OCI-LY7 (cell line): ENCODE data around the gene AOAH. TPM values are rescaled to one million over a fixed set of nuclear protein-coding genes. Genes with fewer than 3 reads are reported as not detected.

ENCODE experiments used
- BruUV-seq: library from RNA; stranded (reverse); fragments of 400-500 nt; replicated peaks from 2 replicates; lab custom pipeline; 2021; lab: Mats Ljungman, UMichigan
- CTCF ChIA-PET: fragments of 300-600 bp; sonication (Branson Sonifier 250); formaldehyde crosslinking; loops from one replicate; lab custom pipeline; 2022; ENCODE audit warnings: antibody characterized with exemption; ENCODE audit not compliant: unreplicated experiment; lab: Charles Lee
- POLR2A ChIA-PET: fragments of 300-600 bp; sonication (Branson Sonifier 250); formaldehyde crosslinking; loops from one replicate; lab custom pipeline; 2022; ENCODE audit warnings: antibody characterized with exemption; lab: Charles Lee
- DNase-seq: peaks from one replicate; pipeline ENCODE4 v3.0.0-alpha.2; 2015; ENCODE audit warnings: low spot score
- H2AFZ ChIP-seq: fragments of 200-600 bp; sonication (generic), shearing (Covaris generic); 2 replicates; pipeline ENCODE4 v1.6.1; 2014; ENCODE audit warnings: mild to moderate bottlenecking, antibody characterized with exemption, low read length, moderate library complexity
- H3K27ac ChIP-seq: fragments of 200-600 bp; sonication (generic); 2 replicates; pipeline ENCODE4 v1.5.1; 2014; ENCODE audit warnings: mixed run types, low read depth, mild to moderate bottlenecking, moderate library complexity, low read length, inconsistent platforms; ENCODE audit not compliant: poor library complexity, severe bottlenecking
- H3K36me3 ChIP-seq: fragments of 200-600 bp; sonication (generic); 2 replicates; pipeline ENCODE4 v1.6.1; 2014; ENCODE audit warnings: mild to moderate bottlenecking, antibody characterized with exemption, low read length, moderate library complexity, mixed read lengths; ENCODE audit not compliant: insufficient read depth
- H3K4me1 ChIP-seq: fragments of 200-600 bp; sonication (generic); 2 replicates; pipeline ENCODE4 v1.5.1; 2014; ENCODE audit warnings: mild to moderate bottlenecking, low read length; ENCODE audit not compliant: insufficient read depth, poor library complexity, severe bottlenecking
- H3K4me2 ChIP-seq: fragments of 200-600 bp; sonication (generic); 2 replicates; pipeline ENCODE4 v1.6.1; 2014; ENCODE audit warnings: mild to moderate bottlenecking, low read length
- H3K4me3 ChIP-seq: fragments of 200-600 bp; sonication (generic); 2 replicates; pipeline ENCODE4 v1.5.1; 2014; ENCODE audit warnings: mild to moderate bottlenecking, low read depth, low read length; ENCODE audit not compliant: poor library complexity, severe bottlenecking
- H3K79me2 ChIP-seq: fragments of 200-600 bp; sonication (generic); 2 replicates; pipeline ENCODE4 v1.6.1; 2016; ENCODE audit warnings: low read depth, mild to moderate bottlenecking, low read length, moderate library complexity, mixed read lengths; ENCODE audit not compliant: insufficient read depth
- H3K9me2 ChIP-seq: fragments of 200-600 bp; sonication (generic); 2 replicates; pipeline ENCODE4 v1.6.1; 2016; ENCODE audit warnings: mild to moderate bottlenecking, low read length, mixed read lengths; ENCODE audit not compliant: insufficient read depth
- H3K9me3 ChIP-seq: fragments of 200-600 bp; sonication (generic); 2 replicates; pipeline ENCODE4 v1.6.1; 2014; ENCODE audit warnings: mild to moderate bottlenecking, mixed run types, low read length, mixed read lengths
- H4K20me1 ChIP-seq: fragments of 200-600 bp; sonication (generic); 2 replicates; pipeline ENCODE4 v1.6.1; 2014; ENCODE audit warnings: mild to moderate bottlenecking, antibody characterized with exemption, low read length, moderate library complexity, mixed read lengths; ENCODE audit not compliant: insufficient read depth
- CTCF ChIP-seq: fragments of 200-600 bp; sonication (generic); conservative IDR thresholded peaks from 2 replicates; pipeline ENCODE4 v1.5.1; 2014; ENCODE audit warnings: mild to moderate bottlenecking, antibody characterized with exemption, low read length, moderate library complexity, mixed read lengths
- EZH2phosphoT487 ChIP-seq: fragments of 200-600 bp; sonication (generic); IDR thresholded peaks from 2 replicates; pipeline ENCODE4 v1.6.1; 2018; ENCODE audit warnings: low read depth, borderline replicate concordance, mild to moderate bottlenecking, mixed run types, antibody characterized with exemption, low read length, moderate library complexity, mixed read lengths
- intact Hi-C: fragments of 100-400 bp; cut with micrococcal nuclease; formaldehyde crosslinking; loops from one replicate; pipeline ENCODE4 v1.10.0; 2022; ENCODE audit not compliant: unreplicated experiment
- total RNA-seq, 2 experiments: library from RNA; depleted of rRNA in 1 of 2; stranded (reverse); fragments of >200 nt in 1 of 2; shearing (Covaris generic) in 1 of 2; gene quantifications; 2 replicates each; pipeline ENCODE4 v1.2.3, GENCODE V29; 2014 to 2022

AOAH gene
- total RNA-seq, 2 experiments from 2014 or later, result 0.13 to 0.61 TPM

GRCh38 chr7:36658335-36659171 lies 65.7 kb downstream of the AOAH start:
- POLR2A ChIA-PET, result interaction anchor here (0.7 to 0.8 kb wide), 3 partner anchors 13 to 346 kb away, joined by 3 read pairs; no protein-coding TSS in a partner anchor
- H3K4me1 ChIP-seq, result no peaks in the 10 kb centered on the region
- CTCF ChIA-PET, result no interaction called here
- H3K4me3 ChIP-seq, result no peak overlapping the region
- intact Hi-C loops, result no loop called here
- no TSS peak for BruUV-seq
- no peaks in the 10 kb centered on the region for H3K36me3 ChIP-seq
- H3K9me2 ChIP-seq, result no peaks in the 10 kb centered on the region
- TF ChIP-seq EZH2phosphoT487 (no peak), CTCF (no peak)
- H3K9me3 ChIP-seq, result no peaks in the 10 kb centered on the region
- no peak overlapping the region for H3K27ac ChIP-seq
- no peak for DNase-seq
- H2AFZ ChIP-seq, result no peak overlapping the region
- H3K79me2 ChIP-seq, result no peaks in the 10 kb centered on the region
- no peak overlapping the region for H3K4me2 ChIP-seq
- no peaks in the 10 kb centered on the region for H4K20me1 ChIP-seq

GRCh38 chr7:36657036-36657660 lies 67.1 kb downstream of the AOAH start:
- no peak overlapping the region for H3K27ac ChIP-seq
- CTCF ChIA-PET, result no interaction called here
- H3K36me3 ChIP-seq, result no peaks in the 10 kb centered on the region
- TF ChIP-seq EZH2phosphoT487 (no peak), CTCF (no peak)
- intact Hi-C loops, result no loop called here
- H3K9me2 ChIP-seq, result no peaks in the 10 kb centered on the region
- H2AFZ ChIP-seq, result no peak overlapping the region
- POLR2A ChIA-PET, result no interaction called here
- BruUV-seq, result no TSS peak
- no peaks in the 10 kb centered on the region for H4K20me1 ChIP-seq
- no peak overlapping the region for H3K4me2 ChIP-seq
- H3K4me3 ChIP-seq, result no peak overlapping the region
- H3K79me2 ChIP-seq, result no peaks in the 10 kb centered on the region
- no peak for DNase-seq
- no peaks in the 10 kb centered on the region for H3K9me3 ChIP-seq
- H3K4me1 ChIP-seq, result no peaks in the 10 kb centered on the region
